ENCODE measurements around the gene PARP4.
A peak's percentile ranks its signal among the peaks of the same experiment; 100 is the strongest.

- 0 out of 2 replicates have a peak, but pooled peaks have one; percentile 7 for TF ChIP-seq CTCF (conservative IDR thresholded peaks at IDR 0.05; ENCODE audit: low read depth, low read length)
- no peak for TF ChIP-seq SMC3 (IDR thresholded peaks at IDR 0.05; ENCODE audit: low read depth, low read length)
- no peak for TF ChIP-seq RFX5 (IDR thresholded peaks at IDR 0.05; ENCODE audit: low read depth, low read length)
- TF ChIP-seq MXI1 (IDR thresholded peaks at IDR 0.05; ENCODE audit: borderline replicate concordance, low read depth, low read length): 0 out of 2 replicates have a peak, but pooled peaks have one; percentile 15
- peak; percentile 66; the same call in 1 of the 2 replicates for TF ChIP-seq POLR2A (IDR thresholded peaks at IDR 0.05; ENCODE audit: low read depth, low read length)
- TF ChIP-seq ELK1 (IDR thresholded peaks at IDR 0.05; ENCODE audit: borderline replicate concordance, low read depth, low read length): no peak
- 0 out of 2 replicates have a peak, but pooled peaks have one; percentile 55 for TF ChIP-seq BHLHE40 (IDR thresholded peaks at IDR 0.05; ENCODE audit: low read depth, low read length)
- TF ChIP-seq MAFK (IDR thresholded peaks at IDR 0.05; ENCODE audit: low read depth, low read length): no peak
- no peak for TF ChIP-seq RAD21 (IDR thresholded peaks at IDR 0.05; ENCODE audit: low read length)
- peak; percentile 88; the same call in 1 of the 2 replicates for TF ChIP-seq MAZ (IDR thresholded peaks at IDR 0.05; ENCODE audit: borderline replicate concordance, low read depth, low read length)
These were observed at the start of gene PARP4 for GRCh38 chr13:24512197-24512907.

Measured in IMR-90 (cell line).